ENCODE data around the gene ZNF837. TPM values are rescaled to one million over a fixed set of nuclear protein-coding genes. Genes with fewer than 3 reads are reported as not detected.

The ZNF837 gene
- total and polyA plus RNA-seq, 2 of the 13 experiments (the other 11 are each of a cell fraction or from before 2014, with no cell fraction given), result 0.29 to 1.3 TPM

DNA sequence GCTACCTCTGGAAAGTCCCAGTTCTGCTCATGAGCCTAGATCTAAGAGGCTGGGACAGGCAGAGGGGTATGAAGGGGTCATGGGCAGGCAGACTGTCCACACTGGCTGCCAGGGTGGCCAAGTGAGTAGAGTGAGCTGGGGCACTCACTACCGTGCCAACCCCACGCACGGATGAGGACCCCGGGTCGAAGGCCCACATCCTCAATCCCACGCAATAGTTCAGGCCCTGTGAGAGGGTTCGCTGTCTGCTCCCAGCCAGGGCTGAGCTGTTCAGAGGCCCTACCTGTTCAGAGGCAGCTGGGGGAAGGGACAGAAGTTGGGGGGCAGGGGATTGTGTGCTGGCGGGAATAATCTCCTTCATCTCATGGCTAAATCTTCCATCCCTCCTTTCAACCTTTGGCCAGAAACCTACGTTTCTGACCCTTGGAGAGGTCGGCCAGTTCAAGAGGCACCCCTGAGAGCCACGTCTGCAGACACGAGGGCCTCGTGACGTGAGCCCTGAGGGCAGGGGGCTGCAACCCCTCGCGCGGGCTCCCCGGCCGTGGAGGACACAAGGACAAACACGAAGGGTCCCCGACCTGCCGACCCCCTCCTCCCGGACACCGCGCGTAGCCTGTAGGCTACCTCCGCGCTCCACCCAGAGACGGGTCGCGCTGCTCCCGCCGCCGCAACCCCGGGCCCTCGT lies 5.2 kb upstream of the ZNF837 start (continued):
- no peak for TF ChIP-seq NPAS2 (CRISPR knock-in tag; IDR thresholded peaks at IDR 0.05; ENCODE audit: borderline replicate concordance)
- no peak for TF ChIP-seq LCORL (IDR thresholded peaks at IDR 0.05)
- TF ChIP-seq LCORL (CRISPR knock-in tag; IDR thresholded peaks at IDR 0.05), result no peak
- TF ChIP-seq, protein P1, sequence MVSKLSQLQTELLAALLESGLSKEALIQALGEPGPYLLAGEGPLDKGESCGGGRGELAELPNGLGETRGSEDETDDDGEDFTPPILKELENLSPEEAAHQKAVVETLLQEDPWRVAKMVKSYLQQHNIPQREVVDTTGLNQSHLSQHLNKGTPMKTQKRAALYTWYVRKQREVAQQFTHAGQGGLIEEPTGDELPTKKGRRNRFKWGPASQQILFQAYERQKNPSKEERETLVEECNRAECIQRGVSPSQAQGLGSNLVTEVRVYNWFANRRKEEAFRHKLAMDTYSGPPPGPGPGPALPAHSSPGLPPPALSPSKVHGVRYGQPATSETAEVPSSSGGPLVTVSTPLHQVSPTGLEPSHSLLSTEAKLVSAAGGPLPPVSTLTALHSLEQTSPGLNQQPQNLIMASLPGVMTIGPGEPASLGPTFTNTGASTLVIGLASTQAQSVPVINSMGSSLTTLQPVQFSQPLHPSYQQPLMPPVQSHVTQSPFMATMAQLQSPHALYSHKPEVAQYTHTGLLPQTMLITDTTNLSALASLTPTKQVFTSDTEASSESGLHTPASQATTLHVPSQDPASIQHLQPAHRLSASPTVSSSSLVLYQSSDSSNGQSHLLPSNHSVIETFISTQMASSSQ (IDR thresholded peaks at IDR 0.05; ENCODE audit: low read depth), result no peak
- TF ChIP-seq, protein P1 (CRISPR knock-in tag; IDR thresholded peaks at IDR 0.05; ENCODE audit: borderline replicate concordance), result peak; percentile 31; the same call in 1 of the 2 replicates
- TF ChIP-seq, protein P2, sequence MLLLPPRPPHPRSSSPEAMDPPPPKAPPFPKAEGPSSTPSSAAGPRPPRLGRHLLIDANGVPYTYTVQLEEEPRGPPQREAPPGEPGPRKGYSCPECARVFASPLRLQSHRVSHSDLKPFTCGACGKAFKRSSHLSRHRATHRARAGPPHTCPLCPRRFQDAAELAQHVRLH (CRISPR knock-in tag; IDR thresholded peaks at IDR 0.05; ENCODE audit: borderline replicate concordance, low read depth), result no peak
- peak; percentile 84; the same call in 1 of the 2 replicates for TF ChIP-seq ZNF34 (CRISPR knock-in tag; IDR thresholded peaks at IDR 0.05; ENCODE audit: borderline replicate concordance)
- TF ChIP-seq ZNF607 (CRISPR knock-in tag; IDR thresholded peaks at IDR 0.05; ENCODE audit: borderline replicate concordance), result no peak; the same call in 1 of the 2 replicates
- TF ChIP-seq, protein P3, sequence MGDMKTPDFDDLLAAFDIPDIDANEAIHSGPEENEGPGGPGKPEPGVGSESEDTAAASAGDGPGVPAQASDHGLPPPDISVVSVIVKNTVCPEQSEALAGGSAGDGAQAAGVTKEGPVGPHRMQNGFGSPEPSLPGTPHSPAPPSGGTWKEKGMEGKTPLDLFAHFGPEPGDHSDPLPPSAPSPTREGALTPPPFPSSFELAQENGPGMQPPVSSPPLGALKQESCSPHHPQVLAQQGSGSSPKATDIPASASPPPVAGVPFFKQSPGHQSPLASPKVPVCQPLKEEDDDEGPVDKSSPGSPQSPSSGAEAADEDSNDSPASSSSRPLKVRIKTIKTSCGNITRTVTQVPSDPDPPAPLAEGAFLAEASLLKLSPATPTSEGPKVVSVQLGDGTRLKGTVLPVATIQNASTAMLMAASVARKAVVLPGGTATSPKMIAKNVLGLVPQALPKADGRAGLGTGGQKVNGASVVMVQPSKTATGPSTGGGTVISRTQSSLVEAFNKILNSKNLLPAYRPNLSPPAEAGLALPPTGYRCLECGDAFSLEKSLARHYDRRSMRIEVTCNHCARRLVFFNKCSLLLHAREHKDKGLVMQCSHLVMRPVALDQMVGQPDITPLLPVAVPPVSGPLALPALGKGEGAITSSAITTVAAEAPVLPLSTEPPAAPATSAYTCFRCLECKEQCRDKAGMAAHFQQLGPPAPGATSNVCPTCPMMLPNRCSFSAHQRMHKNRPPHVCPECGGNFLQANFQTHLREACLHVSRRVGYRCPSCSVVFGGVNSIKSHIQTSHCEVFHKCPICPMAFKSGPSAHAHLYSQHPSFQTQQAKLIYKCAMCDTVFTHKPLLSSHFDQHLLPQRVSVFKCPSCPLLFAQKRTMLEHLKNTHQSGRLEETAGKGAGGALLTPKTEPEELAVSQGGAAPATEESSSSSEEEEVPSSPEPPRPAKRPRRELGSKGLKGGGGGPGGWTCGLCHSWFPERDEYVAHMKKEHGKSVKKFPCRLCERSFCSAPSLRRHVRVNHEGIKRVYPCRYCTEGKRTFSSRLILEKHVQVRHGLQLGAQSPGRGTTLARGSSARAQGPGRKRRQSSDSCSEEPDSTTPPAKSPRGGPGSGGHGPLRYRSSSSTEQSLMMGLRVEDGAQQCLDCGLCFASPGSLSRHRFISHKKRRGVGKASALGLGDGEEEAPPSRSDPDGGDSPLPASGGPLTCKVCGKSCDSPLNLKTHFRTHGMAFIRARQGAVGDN (CRISPR knock-in tag; IDR thresholded peaks at IDR 0.05), result no peak
- TF ChIP-seq PTBP1 (IDR thresholded peaks at IDR 0.05; ENCODE audit: low read depth, low read length, poor library complexity, severe bottlenecking), result no peak
- TF ChIP-seq, protein P4, sequence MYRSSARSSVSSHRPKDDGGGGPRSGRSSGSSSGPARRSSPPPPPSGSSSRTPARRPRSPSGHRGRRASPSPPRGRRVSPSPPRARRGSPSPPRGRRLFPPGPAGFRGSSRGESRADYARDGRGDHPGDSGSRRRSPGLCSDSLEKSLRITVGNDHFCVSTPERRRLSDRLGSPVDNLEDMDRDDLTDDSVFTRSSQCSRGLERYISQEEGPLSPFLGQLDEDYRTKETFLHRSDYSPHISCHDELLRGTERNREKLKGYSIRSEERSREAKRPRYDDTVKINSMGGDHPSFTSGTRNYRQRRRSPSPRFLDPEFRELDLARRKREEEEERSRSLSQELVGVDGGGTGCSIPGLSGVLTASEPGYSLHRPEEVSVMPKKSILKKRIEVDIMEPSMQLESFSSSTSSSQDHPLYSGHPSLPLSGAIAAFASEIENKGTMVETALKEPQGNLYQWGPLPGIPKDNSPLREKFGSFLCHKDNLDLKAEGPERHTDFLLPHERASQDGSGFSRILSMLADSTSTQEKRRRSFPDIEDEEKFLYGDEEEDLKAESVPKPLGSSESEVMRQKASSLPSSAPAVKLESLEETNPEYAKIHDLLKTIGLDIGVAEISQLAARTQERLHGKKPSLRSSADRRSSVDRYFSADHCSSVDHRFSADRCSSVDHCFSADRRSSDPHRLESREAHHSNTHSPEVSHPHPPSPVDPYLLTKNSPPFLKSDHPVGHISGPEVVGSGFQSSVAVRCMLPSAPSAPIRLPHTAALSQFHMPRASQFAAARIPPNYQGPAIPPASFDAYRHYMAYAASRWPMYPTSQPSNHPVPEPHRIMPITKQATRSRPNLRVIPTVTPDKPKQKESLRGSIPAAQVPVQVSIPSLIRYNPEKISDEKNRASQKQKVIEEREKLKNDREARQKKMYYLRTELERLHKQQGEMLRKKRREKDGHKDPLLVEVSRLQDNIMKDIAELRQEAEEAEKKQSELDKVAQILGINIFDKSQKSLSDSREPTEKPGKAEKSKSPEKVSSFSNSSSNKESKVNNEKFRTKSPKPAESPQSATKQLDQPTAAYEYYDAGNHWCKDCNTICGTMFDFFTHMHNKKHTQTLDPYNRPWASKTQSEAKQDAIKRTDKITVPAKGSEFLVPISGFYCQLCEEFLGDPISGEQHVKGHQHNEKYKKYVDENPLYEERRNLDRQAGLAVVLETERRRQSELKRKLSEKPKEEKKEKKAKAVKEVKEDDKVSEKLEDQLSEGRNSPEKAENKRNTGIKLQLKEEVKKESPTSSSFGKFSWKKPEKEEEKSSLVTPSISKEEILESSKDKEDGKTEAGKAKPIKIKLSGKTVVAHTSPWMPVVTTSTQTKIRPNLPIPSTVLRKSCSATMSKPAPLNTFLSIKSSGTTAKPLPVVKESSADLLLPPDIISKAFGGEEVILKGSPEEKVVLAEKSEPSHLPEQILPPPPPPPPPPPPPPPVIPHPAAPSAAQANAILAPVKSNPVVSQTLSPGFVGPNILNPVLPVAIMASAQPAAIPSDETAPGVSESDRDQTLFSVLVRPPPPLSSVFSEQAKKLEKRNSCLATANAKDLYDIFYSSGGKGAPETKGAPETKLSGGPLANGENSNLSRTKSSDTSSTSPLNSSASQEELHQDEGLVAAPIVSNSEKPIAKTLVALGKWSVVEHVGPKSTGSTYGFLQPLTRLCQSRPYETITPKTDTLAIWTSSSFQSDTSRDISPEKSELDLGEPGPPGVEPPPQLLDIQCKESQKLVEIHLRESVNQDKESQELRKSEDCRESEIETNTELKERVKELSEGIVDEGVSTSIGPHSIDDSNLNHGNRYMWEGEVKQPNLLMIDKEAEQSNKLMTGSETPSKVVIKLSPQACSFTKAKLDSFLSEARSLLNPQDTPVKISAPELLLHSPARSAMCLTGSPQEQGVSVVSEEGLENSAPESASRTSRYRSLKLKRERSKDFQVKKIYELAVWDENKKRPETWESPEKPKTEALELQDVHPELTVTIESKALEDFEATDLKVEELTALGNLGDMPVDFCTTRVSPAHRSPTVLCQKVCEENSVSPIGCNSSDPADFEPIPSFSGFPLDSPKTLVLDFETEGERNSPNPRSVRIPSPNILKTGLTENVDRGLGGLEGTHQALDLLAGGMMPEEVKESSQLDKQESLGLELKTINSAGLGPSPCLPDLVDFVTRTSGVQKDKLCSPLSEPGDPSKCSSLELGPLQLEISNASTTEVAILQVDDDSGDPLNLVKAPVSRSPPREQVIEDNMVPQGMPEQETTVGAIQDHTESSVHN (CRISPR knock-in tag; IDR thresholded peaks at IDR 0.05), result peak; percentile 19; the same call in 1 of the 2 replicates
